Activated CD8-positive, alpha-beta memory T cell treated with anti-CD3 and anti-CD28 coated beads, Interleukin-2, amount 50 U/mL, for 24 hours (primary cell): ENCODE results near the gene HOXB5.
A peak's percentile ranks its signal among the peaks of the same experiment; 100 is the strongest.

ENCODE experiments used
- DNase-seq: peaks from one replicate; pipeline ENCODE4 v3.0.0-alpha.2; 2020; ENCODE audit errors: extremely low read depth

HOXB5 gene

DNA sequence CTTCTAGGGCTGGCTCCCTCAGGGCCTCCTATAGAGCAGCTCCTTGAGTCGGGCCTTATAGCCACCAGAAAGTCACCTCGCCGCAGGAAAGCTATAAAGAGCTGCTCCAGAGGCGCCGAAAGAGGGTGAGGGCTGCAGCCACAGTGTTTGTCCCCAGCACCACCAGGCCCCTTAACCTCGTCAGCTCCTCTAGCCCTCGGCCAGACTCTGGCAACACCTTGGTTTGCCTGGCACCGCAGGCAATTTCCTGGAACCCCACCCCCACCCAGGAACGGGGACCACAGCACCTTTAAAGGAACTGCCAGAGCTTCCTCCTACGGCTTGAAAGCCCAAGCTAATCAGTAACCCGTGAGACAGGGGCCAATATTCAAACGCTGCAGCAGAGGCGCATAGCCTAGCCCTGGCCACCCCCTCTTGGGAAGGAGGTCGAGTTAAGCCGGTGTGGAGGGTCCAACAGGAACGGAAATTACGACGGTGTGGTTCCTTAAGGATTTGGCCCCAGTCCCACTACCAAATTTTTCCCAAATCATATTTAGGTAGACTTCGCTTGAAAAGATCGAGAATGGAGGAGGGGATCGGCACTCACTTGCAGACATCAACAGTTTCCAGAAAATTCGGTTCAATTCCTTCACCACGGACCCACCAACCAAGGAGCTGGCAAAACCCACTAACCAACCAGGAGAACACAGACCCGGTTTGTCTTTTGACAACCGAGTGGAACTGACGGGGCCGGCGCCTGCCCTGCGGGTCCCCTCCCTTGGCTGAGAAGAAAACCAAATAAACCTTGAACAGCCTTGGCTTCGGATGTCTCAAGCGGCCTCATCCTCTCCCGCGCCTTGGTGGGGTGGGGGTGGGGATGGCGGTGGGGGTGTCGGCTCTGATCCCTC, 8.2 kb upstream of the HOXB5 start:
- DNase-seq: no peak

DNA sequence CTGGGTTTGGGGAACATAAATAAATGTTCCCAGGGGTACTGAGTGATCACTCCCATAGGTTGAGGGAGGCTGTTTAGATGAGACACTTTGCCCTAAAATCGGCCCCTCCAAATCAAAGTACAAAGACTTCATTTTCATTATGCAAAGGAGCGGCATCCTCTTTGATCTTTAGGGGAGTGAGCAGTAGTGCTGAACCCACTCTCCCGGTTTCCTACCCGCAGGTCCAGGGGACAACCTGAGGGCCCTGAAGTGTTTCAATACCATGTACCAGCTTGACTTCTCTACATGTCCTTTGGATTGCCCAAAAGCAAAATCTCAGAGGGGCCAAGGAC, 7.6 kb upstream of the HOXB5 start:
- DNase-seq: no peak

DNA sequence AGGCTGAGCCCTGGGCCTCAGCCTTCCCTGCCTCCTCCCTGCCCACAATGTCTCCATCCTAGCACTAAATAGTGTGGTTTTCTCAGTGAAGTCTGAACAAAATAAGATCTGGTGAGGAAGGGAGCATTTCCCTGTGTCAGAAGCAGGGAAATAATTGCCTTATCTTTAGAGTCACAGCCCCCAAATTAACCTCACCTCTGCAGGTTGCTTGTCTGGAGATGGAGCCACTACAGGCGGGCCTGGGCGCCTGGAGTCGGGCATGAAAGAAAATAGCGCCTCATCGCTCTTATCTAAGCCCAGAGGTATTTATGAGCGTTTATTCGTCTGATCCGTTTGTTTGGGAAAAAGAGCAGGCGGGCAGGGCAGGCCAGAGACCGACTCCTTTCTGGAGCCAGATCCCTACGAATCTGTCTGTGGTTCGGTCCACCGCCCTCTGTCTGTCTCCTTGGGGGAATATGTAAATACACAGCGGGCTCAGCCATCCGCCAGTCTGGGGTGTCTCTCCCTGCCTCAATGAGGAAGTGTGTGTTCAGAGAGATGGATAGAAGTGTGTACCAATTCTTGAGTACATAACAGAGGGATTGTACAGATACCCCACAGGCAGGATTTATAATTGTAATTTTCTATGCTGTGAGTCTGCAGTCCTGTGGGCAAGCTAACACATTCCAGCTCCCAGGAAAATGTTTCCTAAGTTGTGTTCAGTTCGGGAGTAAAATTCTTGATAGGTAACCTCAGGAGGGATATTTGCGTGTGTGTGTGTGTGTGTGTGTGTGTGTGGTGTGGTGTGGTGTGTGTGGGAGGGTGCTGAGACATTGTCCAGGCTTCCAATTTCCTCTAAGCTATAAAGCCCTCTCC, 6.9 kb upstream of the HOXB5 start:
- no peak for DNase-seq

DNA sequence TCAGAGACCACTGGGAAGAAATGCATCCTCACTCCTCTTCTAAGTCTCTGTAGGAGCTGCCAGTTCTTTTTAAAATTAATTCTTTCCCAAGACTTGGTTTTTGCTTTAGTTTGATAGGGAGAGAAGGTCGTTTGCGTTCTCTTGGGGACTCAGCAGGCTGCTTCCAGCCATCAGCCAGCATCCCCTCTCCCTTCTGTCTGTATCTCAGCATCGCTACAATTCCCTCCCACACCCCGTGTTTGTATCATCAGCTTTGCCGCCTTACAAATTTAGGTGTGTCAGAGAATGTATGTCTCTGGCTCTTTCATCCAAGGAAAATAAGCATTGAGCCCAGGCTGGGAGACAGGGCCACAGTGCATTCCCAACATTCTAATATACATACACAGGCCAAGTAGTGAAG, 5.8 kb upstream of the HOXB5 start:
- no peak for DNase-seq

DNA sequence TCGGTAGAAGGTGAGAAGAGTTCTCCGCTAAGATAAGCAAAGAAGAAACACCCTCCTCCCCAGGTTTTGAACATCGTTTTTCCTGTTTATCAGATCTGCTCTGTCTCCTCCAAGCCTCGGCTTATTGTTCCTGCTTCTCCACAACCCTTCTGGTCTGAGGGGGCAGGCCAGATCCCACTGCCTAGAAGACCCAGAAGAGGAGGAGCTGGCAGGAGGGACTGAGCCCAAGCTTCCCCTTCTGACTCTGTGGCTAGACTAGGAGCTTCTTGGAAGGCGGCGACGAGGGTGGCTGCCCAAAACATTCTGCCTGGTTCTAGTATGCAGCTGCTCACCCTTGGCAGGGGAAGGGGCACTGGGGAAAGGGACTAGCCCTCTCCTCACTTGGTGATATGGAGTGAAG, 5.2 kb upstream of the HOXB5 start:
- DNase-seq: no peak

DNA sequence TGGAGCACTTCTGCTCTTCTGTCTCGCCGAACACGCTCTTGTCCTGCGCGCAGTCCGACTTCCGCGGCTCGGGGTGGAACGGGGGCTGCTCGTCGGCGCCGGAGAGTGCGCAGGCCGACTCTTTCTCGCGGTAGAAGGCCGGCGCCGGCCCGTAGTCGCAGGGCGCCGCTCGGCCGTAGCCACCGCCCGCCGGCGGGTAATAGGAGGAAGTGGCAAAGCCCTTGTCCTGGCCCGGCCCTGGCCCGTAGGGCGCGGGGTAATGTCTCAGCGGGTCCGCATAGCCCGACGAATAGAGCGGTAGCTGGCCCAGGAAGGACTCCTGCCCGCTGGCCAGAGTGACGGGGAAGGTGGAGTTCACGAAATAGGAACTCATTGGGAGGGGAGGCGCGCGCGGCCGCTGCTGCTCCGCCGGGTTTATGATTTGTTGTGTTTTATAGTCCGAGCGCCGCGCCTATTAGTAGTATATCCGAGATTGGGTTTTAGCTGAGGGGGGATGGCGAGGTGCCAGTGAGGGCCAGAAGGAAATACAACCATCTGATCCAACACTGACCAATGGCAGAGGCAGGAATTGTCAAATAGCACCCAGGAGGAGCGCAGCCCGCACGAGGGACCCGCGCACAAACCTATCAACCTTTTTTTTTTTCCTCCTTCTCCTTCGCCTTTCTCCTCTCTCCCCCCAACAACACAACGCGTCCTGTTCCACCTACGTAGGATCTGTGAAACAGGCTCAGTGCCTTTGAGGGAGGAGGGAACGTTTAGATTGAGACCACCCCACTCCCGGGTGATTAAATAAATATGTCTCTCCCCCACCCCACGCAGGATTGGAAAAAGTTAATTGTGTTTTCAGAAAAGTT, 4.4 kb upstream of the HOXB5 start:
- no peak for DNase-seq

DNA sequence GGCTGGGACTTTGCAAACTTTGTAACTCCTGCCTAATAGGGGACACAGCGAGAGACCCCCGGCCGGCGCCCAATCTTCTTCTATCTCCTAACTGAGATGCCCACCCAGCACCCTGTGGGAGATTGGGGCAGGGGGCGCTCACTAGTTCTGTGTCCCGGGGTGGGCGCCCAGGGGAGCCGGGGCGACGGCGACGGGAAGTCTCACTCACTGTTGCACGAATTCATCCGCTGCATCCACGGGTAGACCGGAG, 3.9 kb upstream of the HOXB5 start:
- no peak for DNase-seq

DNA sequence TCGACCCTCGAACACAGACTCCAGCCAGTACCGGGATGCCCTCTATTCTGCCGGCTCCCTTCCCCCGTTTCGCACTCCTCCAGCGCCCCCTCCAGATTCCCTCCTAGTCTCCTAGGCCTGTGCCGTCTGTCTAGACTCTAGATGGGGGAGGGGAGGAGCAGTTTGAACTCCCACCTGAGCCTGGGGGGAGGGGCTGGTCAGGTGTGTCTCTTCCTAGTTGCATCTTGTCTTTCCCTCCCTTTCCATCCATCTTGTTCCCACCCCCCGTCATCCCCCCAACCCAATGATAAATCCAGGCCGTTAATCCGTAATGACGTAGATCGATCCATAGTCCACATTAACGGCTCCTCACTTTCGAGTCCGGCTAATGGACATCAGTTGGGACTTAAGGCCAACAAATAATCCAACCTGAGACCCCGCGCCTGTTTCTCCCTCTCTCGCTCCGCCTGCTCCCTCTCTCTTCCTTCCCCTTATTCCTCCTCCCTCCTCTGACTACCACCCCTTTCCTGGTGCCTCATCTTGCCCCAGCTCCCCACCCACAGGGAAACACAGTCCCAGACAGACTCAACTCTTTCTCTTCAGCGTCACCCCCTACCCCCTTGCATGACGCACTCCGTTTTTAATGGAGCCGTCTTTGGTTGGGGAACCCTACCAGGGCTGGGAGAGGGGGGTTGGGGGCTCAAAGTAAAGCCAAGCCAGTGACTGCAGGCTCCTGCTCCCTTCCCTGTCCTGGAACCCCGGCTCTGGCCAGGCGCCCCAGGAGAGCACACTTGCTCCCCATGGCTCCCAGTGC, 3.4 kb upstream of the HOXB5 start:
- no peak for DNase-seq

DNA sequence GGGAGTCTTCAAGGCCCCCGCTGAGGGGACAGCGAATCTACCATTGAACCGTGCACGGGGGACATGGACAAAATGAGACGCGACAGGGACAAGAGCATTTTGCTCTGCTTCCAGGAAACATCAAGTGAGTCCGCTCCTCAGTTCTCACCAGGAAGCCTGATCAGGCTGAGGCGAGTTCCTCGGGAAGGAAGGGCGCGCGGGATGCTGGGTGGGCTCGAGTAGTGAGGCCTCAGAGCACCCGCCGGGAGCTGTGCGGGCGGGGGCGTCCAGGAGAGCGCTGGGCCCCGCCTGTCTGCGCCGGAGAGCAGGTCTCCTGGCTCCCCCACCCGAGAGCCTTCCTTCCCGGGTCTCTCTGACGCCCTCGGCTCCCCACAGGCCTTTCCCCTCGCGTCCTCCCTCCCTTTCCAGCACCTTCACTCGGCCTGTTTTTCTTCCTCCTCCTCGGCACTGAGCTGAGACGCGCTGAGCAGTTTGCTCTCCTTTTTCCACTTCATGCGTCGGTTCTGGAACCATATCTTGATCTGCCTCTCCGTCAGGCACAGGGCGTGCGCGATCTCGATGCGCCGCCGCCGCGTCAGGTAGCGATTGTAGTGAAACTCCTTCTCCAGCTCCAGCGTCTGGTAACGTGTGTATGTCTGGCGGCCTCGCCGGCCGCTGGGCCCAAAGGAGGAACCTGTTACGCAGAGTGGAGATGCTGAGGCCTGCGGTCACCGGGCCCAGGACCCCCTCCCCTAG, 2.6 kb upstream of the HOXB5 start:
- DNase-seq: no peak

DNA sequence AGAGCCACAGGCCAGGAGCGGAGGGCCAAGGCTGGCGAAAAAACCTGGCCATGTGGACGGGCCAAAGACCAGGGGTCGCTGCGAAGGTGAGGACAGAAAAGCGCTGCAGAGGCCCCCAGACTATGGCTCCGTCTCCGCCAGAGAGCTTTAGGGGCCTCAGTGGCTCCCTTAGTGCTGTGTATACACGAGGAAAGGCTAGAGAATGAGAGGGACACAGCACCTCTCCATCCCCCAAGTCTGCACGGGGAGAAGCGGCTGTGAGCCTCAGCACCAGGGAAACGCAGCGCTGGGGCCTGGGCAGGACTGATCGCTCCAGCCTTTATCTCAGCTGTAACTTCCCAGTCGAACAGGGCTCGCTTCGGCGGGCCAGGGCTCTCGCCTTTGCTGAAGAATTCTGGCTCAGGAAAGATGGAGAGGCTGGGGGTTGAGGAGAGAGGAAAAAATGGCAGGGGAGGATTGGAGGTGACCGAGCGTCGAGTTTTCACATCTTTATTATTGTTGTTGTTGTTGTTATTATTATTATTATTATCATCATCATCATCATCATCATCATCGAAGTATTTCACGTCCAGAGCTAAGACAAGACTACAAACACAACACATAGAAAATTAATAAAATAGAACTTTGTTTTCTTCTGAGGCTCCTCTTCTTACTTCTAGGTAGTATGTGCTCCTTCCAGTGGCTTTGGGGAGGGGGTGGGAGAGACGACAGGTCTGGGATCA, 1.9 kb upstream of the HOXB5 start:
- DNase-seq: no peak

DNA sequence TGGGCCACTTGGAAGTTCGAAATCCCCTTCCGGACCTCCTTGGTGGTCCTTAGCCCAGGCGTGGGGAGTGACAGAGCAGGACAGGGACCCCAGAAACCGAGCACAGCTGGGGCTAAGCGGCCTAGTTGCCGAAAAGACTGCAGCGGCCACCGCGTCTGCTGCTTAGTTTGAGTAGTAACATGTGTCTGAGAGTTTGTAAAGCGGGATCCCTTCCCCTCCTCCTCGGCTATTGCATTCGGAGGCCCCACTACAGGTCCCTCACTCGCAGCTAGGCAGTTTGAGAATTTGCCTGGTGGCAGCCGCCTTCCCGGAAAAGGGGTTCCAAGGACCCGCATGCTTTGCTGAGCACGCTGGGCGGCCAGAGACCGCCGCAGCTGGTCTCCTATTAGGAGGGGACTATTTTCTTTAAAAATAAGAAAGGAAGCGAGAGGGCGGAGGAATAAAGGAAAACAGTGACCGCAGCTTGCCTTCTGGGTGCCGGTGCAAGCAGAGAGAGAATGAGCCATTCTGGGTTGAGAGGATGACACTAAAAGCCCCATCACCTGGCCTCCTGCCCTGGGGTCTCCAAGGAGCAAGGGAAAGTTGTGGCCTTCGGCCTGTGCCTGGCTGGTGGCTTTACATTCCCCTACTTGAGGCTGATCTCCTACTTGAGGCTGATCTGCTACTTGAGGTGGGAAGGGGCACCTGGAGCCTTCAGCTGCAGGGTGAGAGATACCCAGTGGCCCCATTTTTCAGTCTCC, 1.1 kb upstream of the HOXB5 start:
- DNase-seq: no peak

DNA sequence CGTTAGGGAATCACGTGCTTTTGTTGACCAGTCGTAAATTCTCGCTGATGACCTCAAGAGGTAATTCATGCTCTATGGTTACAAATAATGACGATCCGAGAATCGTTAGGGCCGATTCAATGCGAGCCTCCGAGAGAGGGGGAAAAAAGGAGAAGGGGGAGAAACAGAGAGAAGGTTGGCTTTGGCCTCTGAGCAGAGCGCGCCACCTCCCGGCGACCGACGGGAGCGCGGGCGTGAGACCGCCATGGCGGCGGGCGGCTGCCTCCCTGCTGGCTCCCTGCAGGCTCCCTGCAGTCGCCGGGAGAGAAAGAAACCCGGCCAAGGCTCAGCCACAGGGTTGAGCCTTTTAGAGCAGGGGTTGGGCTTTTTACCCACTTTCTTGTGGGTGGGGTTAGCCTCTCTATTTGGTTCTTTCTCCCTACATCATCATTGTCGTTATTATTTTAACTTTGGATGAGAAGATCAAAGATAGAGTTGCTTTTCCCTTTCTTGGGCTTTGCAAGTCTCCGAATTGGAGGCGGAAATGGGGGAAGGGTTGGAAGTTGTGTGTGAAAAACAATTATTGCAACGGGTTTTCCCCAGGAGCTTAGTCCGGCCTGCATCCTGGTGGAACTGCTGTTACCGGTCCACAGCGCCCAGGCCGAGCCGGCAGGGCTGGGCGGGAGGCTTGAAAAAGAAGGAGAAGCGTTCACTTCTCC, 410 bp upstream of the HOXB5 start:
- DNase-seq: peak; percentile 35

DNA sequence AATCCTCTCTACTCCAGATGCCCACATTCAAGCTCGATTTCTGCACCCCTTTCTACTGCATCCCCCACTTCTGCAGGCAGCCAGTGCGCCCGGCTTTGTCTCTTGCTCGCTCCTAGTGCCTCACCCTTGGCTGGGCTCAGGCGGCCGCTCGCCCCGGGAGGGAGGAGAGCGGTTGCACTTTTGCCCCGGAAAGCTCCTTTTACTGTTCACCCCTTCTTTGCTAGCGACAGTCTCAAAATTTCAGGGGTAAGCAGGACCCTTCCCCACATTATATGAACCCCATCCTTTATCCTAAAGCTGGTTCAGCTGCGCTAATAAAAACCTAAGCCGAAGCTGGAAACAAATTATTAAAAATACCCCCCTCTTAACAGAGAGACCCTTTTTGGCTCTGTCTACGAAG, 1.0 kb downstream of the HOXB5 start:
- no peak for DNase-seq

DNA sequence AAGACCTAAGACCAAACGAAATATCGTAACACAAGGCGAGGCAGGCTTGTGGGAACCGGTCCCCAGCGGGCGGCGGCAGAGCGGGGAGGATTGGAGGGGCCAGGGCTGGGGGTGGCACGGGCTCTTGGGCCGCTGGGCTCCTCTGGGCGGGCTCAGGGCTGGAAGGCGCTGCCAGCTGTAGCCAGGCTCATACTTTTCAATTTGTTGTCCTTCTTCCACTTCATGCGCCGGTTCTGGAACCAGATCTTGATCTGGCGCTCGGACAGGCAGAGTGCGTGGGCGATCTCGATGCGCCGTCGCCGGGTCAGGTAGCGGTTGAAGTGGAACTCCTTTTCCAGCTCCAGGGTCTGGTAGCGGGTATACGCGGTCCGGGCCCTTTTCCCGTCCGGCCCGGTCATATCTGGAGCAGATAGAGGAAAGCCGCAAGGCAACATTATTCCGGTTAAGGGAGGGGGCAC, 1.5 kb downstream of the HOXB5 start:
- no peak for DNase-seq

DNA sequence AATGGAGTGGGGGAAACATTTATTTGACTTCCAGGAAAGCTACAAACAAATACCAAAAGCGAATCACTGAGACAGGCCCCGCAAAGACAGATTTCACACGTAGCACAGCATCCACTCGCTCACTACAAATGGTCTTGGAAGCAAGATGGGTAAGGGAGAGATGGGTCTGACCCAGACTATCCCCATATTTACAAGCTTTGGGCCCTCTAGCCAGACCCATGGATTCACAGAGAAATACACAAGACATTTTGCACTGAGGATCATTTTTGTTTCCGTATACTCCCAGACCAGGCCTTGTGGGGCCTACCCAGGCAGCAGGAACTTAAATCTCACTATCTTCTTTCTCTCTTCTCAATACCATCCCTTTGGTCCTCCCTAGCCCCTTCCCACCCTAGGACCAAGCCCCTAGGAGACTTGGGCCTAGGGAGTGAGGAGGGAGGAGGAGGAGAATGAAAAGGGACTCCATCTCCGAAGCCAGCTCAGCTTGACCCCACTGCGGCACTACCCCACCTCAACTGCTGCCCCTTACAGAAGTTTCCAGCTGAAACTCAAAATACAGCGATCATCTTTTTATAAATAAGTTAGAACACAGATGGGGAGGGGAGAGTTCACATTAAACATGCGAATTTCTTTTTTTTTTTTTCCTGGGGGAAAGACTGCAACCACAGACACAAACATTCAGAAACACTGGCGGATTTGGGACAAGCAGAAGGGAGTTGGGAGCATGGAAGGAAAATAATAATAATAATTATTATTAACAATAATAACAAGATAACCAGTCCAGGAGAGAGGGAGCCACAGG, 2.1 kb downstream of the HOXB5 start:
- no peak for DNase-seq

DNA sequence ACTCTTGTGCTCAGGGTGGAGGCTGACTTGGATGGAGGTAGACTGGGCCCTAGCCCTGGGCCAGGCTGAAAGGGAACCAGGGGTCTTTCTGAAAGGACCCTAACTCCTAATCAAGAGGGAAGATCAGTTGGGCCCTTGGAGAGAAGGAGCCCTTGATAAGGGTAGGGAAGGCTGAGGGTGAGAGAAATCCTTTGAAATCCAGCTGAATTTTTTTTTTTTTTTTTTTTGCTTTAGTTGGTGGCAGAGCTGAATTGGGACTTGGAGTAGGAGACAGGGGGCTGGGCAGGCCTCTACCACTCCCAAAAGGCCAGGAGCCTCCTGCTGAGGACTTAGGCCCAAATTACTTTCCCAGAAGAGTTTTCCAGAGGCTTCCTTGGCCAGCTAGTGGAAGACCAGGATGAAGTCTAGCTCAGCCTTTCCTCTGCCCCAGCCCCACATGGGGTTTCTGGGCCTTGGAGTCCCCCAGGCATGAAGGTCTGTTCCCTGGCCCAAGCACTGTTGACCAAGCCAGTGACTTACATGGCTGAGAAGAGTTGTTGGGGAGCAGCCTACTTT, 2.9 kb downstream of the HOXB5 start:
- DNase-seq: no peak

DNA sequence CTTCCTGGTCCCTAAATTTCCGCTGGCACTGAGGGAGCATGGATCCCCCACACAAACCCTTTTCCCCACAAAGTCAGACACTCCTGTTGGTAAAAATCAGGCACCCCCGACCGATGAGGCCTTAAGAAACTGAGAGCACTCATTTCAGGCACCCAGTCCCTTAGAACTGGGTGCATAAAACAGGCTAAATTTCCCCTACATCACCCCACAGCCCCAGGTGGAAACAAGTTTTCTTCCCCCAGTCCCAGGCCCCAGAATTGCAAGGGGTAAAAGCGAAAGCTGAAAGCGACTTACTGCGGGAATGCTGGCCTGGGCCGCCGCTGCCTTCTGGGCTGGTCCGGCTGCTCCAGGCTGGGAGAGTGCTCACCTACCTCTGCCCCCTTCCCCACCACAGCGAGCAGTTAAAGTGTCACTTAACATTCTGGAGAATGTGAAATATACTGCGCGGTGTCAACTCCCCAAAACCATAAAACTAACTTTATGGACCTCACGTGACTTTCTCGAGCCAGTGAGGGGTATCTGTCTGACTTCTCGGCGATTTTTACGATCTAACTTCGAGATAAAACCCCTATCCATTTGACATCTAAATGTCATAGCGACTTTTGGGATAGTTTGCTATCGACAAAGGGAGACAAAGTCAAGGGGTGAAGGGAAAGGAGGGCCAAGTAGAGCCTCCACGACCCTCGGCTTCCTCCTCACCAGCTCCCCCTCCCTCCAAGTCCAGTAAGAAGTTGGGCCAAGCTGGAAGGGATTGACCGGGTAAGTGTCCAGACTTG, 3.6 kb downstream of the HOXB5 start, which contains the start of gene HOXB3:
Gene HOXB3, minus strand, starts transcription at position 411 of the 776 bp plus-strand sequence. CDS start 37,767 bp downstream, outside the sequence.
- no peak for DNase-seq
